Mammary epithelial cell (primary cell): ENCODE data around the gene RFX5.

Experiments
- CTCF ChIP-seq, 2 donors: IDR thresholded peaks in 1 of 2; conservative IDR thresholded peaks in 1 of 2; 2 replicates each; pipeline ENCODE4 v1.5.1; 2011 to 2012; ENCODE audit warnings: inconsistent platforms in 2 of 2, low read length in 2 of 2, mild to moderate bottlenecking in 2 of 2, control low read depth in 1 of 2, low read depth in 1 of 2; ENCODE audit not compliant: insufficient read depth in 1 of 2; ENCODE audit errors: extremely low read depth in 1 of 2
- EZH2 ChIP-seq: IDR thresholded peaks from 2 replicates; pipeline ENCODE4 v1.6.1; 2012; ENCODE audit warnings: low read length, inconsistent platforms, borderline replicate concordance

- TF ChIP-seq CTCF (conservative IDR thresholded peaks at IDR 0.05 in 1 of 2, IDR thresholded peaks at IDR 0.05 in 1 of 2; ENCODE audit: extremely low read depth in 1 of 2, insufficient read depth in 1 of 2, low read depth in 1 of 2, low read length in 2 of 2) = no peak
- TF ChIP-seq EZH2 = no peak
Observed at GRCh38 chr1:151346082-151346768, 827 bp downstream of the RFX5 start.
